ENCODE data around the gene GALNT17.

GRCh38 chr7:71349682-71350481, 217.9 kb downstream of the GALNT17 start:
- TF ChIP-seq POLR2A (IDR thresholded peaks at IDR 0.05): no peak
- TF ChIP-seq CTCF (IDR thresholded peaks at IDR 0.05): no peak
